ENCODE measurements around the gene ADAMTS2.

ADAMTS2 gene

DNA sequence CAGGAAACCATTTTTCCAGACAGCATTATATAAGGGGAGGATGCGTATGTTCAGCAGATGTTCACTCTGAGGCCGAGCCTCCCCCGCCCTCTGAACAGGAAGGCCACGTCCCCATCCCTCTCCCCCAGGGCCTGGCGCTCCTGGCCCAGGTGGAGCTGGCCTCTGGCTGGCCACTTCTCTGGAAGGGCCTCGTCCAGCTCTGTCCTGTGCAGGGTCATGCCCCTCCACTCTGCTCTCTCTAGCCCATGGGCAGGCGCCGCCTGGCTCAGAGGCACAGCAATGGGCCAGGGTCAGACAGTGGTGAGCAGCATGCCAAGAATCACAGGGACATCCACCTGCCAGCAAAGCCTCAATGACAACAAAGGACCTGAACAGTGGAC, 34.2 kb downstream of the ADAMTS2 start:
- no peak for DNase-seq

DNA sequence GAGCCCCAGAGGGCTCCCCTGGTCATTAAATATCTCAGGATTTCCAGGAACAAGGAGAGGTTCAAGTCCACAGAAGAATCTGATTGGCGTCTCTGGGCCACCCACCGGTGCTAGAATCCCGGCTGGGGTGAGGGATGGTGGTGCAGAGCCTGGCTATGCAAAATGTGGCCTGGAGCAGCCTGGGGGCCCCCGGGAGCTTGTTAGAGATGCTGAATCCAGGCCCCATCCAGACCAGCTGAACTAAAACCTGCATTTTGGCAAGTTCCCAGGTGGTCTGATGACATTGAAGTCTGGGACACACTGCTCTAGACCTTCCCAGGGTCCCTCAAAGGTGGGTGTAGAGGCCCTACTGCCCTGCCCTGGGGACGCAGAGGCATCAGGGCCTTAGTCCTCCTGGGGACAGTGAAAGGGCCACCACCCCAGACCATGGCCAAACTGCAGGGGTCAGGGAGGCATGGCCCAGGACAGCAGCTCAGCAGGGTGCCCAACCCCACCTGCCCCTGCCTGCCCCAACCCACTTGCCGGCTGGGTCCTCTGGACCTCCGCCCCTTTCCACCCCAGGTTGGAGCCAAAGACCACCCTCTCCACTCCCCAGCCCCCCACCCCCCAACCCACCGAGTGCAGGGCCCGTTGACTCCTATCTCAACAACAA, 34.7 kb downstream of the ADAMTS2 start:
- no peak for DNase-seq

DNA sequence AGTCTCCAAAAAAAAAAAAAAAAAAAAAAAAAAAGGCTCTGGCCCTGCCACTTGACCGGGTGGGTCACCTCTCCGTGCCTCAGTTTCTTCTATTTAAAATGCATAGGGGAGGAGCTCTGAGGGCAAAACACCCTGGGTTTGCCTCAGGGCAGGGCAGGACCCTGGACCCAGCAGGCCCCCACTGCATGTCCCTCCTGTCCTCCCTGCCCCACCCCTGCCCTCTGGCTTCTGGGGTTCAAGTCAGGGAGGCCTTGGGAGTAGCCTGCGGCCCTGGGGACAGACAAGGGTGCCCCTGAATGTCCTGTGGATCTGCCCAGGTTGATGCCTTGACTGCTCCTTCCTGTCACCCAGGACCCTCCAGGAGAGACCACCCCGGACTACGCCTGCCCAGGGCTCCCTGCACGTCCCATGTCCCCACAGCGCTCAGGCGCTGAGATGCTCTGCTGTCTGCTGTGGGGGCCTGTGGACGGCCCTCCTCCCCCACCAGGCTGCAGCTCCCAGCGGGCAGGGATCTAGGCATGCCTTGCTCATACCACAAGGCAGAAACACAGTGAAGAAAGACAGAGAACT, 35.4 kb downstream of the ADAMTS2 start:
- DNase-seq, result no peak

DNA sequence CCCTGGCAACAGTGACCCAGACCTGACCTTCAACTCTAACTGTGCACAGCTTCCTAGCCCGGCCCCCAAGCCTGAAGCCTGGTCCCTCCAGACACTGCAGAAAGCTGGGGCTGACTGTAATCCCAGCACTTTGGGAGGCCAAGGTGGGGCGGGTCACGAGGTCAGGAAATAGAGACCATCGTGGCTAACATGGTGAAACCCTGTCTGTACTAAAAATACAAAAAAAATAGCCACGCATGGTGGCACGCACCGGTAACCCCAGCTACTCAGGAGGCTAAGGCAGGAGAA, 35.9 kb downstream of the ADAMTS2 start:
- no peak for DNase-seq

DNA sequence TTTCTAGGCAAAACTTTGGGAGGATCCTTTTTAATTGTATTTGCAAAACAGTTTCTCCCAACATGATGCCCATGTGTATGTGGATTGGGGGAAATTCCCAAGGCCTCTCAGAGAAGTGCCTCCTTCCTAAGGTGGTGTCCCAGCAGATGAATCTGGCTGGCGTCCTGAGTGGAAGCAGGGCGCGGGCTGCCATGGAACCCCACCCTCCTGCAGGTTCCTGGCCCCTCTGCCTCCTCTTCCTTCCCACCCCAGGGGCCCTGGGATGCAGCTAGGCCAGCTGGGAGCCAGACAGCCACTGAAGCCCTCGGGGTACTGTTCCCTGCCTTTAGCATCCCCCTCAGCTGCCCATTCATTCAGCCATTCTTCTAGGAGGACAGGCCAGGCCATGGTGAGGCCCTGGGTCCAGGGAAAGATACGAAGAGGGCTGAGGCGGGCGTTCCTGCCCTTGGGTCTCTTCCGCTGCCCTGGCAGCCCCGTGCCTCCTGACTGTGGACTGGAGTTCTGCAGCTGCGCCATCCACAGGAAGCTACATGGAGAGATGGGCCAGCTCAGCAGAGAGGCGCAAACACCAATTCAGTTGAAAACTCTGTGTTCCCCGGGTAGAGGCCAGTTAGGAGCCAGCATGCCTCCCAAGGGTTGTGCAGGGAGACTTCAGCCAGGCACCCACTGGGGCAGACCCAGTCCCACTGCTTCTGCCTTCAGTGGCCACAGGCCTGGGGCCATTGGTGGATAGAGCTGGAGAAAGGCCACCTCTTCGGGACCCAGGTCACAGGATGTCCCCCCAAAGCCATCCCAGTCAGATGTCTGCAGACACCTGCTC, 36.5 kb downstream of the ADAMTS2 start:
- DNase-seq, result no peak

DNA sequence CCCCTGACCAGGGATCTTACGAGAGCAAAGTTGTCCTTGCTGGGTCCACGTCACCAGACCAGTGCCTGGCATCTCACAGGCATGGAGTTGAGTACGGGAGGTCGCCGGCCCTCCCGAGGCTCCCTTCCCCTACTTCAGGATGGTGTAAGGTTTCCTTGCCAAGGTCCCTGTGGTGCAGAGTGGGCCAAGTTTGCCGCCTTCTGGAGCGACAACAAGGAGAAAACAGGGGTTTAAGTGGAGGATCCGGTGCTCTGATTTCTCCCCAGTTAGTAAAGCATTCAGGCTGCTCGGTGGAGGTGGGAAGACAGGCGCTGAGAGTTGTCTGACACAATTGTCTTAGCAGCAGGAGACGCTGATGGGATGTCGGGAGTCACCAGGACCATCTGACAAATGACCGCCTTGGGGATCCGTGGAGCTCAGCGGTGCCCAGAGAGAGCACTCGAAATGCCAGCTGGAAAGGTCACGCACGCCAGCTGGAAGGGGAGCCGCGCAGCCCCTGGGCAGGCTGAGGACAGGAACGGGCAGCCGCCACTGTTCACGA, 37.3 kb downstream of the ADAMTS2 start:
- DNase-seq, result no peak

DNA sequence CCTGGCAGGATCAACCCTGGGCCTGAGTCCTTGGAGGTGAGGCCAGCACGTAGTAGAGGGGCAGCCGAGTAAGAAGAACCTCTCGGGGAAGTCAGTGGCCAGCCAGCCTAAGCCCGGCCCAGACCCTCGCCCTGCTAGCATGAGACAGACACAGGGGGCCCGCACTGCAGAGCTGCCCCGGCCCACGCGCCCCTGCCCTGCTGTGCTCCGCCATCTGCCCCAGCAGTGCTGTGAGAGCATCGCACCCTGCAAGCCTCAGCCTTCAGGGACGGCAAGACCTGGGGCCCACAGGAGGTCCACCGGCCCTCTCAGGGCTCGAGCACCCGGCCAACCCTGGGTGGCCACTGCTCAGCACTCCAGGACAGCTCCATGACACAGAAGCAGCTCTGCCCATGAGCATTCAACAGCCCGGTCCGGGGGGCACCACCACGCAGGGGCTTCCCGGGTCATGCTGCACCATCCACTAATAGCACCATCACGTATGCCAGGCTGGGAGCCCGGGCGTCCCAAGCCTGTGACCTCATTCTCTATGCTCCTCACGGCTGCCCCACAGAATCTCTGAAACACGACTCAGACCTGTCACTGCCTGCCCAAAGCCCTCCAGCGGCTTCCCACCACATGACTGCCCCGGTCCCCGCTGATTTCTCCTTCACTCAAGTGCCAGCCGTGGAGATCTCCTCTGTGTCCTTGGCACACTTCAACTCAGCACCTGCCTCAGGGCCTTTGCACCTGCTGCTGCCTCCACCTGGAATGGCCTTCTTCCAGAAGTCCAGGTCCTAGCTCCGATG, 38.1 kb downstream of the ADAMTS2 start:
- DNase-seq, result no peak

DNA sequence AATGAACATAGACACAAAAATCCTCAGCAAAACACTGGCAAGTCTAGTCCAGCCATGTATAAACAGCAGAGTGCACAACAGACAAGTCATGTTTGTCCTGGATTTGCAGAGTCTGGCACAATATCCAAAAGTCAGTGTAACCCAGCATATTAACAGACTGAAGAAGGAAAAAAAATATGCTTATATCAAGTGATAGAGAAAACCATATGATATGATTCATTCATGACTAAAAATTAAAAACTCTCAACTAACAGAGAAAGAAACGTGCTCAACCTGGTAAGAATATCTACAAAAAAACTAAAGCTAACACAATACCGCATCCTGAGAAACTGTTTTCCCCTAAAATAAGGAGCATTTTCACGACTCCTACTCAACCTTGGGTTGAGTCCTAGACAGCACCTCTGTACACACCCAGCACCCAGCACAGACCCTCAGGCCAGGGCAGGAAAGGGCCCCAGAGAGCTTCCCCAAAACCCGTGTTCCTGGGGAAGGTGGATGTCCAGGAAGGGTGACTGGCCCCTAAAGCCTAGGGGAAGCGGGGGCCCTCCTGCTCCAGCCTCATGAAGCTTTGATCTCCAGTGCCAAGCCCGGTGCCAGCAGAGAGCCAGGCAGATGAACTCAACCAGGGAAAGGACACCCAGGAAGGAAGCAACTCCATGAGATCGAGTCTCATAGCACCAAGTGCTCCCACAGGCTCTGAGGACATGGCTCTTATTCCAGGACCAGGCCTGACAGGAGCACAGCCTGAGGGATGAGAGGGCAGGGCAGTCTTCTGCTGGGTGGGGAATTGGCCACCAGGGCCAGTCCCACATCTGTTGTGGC, 38.9 kb downstream of the ADAMTS2 start:
- DNase-seq, result no peak

DNA sequence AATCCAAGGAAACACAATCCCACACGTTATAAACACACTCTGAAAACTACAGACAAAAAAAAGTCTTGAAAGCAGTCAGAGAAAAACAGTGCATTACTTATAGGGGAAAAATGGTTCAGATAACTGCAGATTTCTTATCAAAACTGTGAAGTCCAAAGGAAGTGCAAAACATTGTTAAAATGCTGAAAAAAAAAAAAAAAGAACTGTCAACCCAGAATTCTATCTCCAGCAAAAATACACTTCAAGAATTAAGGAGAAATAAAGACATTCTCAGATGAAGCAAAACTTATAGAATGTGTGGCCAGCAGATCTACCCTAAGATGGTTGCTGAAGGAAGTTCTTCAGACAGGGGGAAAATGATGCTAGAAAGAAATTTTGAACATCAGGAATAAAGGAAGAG, 40.4 kb downstream of the ADAMTS2 start:
- DNase-seq, result no peak

DNA sequence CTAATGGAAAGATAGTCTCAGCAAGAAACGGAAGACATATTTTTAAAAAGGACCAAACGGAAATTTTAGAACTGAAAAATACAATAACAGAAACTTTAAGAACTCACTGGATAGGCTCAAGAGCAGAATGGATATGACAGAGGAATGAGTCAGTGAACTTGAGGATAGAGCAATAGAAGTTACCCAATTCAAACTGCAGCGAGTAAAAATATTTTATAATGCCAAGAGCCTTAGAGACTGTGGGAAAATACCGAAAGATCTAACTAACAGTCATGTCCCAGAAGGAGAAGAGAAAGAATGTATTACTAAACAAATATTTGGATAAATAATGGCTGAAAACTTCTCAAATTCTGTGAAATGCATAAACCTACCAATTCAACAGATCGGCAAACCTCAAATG, 40.8 kb downstream of the ADAMTS2 start:
- no peak for DNase-seq

DNA sequence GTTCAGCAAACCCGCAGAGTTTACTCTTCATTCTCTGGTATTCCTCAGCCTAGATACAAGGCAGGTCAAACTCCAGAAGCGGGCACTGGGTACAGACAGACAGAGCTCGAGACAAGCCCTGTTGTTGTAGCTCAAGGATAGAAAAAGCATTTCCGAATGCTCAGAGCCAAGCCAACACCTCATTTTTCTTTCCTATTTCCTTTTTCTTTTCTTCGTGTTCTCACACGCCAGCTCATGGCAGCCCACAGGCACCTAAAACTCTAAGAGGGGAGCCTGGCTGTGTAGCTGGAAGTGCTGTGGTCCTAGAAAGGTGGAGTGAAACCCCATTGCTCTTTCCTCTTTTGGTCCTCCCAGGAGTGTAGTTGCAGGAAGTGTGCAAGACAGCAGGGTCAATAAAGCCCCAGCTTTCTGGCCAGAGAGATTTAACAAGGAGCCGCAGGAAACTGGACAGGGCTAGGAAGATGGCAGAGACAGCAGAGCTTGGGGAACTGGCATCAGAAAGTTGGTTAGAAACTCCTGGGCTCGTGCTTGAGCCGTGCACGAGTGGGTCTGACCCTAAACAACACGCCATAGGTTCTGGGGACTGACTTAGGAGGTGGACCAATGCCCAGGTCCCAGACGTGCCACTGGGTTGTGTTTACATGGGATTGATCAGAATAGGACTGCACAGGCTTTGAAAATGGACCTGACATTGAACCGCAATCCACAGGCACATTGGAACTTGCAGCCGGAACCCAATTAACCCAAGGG, 41.6 kb downstream of the ADAMTS2 start:
- DNase-seq, result no peak

DNA sequence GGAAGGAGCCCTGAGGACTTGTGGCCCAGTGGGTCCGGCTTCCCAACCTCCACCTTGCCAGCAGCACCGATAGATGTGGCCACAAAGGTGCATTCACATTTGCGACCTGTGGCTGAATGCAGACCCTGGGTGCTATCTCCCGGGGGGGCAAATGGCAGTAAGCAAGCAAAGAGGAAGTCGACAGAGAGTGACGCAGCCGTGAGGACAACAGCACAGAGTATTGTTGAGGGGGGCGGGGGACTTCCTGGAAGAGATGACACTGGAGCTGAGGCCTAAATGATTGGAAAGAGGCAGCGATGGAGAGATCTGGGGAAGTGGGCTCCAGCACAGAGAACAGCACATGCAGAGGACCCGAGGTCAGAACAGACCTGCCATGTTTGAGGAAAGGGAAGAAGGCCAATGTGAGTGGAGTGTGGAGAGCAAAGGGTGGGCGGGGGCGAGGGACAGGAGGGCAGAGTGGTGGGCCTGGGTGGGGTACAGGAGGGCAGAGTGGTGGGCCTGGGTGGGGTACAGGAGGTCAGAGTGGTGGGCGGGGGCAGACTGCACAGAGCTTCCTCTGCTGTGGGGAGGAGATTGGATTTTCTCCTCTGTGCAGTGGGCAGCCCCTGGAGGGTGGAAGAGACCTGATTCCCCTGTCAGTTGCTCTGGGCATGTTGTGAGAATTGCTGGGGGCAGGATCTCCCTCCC, 42.6 kb downstream of the ADAMTS2 start:
- DNase-seq, result no peak

DNA sequence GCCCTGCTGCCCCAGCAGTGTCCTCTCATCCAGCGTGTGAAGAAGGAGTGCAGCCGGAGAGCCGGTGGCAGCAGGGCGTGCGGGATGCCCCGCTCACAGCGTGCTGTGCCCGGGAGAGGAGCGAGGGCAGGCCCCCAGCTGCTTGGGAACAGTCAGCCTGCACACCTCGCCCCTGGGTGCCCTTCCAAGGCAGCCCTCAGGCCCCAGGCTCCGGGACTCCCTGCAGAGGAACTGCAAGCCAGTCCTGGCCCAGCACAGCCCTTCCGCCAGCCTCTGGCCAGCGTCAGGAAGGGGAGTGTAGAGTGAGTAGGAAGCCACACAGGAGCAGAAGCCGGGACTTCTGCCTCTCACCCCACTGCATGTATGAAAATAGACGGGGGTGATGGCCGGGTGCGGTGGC, 43.5 kb downstream of the ADAMTS2 start:
- no peak for DNase-seq

DNA sequence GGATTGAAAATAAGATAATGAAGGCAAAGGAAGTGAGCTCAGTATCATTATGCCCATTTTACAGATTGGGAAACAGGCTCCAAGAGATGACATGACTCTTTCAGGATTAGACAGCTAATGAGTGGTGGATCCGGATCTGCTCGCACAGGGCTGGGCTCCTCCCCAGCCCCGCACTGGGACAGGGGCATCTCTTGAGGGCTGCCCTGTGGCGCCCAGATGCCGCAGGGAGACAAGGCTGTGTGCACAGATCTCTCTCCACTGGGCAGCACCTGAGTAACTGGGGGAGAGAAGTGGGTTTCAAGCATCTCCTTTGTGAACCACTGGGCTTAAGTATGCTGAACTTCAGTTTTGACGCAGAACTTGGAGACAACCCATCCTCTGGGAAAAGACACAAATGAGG, 43.9 kb downstream of the ADAMTS2 start:
- DNase-seq, result no peak

DNA sequence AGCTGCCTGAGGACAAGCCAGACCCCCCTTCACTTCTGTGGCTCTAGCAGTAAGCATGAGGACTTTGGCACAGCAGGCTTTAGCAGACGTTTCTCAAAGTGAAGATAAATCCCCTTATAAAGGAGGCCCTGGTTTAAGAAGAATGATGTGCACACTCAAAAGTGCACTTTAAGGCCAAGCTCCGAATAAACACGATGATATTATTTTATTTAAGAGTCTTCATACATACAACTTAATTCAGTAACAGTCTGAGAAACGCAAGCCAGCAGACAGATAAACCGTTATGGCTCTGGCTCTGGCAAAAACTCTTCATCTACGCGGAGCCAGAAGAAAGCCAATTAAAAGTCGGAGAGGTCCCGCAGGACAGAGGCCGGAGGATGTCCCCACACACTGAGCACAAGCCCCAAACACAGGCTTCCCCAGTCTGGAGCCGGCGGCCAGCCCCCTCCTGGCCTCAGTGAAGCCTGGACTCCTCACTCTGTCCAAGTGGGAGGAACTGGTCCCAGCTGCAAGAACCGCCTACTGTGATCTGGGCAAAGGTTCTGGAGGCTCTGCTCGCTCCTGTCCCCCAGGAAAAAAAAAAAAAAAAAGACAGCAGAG, 44.6 kb downstream of the ADAMTS2 start:
- DNase-seq, result no peak

DNA sequence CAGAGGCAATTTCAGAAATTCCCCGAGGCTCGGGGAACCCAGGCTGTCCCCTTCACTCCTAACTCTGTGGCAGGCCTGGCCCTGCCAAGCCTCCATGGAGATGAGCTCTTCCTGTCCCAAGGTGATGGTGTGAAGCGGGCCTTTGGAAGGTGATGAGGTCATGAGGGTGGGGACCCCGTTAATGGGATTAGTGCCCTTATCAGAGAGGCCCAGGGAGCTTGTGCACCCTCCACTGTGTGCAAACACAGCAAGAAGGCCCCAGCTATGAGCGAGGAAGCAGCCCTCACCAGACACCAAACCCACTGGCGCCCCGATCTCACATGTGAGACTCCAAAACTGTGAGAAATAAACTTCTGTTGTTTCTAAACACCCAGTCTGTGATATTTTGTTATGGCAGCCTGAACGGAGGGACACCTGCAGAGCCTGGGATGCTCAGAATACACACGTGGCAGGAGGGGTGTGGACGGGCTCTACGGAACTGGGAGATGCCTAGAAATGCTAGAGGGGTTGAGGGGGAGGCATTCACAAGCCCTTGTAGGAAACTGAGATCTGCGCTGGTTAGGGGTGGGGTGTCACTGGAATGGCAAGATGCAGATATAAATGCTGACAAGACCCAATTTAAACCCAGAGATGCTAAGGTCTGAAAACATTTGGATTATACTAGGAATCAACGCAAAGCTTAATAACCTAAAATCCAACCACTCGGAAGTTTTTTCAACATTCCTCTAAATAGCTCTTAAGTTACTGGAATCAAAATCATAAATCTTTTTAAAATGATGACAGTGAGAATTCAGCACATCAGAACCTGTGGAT, 46.9 kb downstream of the ADAMTS2 start:
- DNase-seq, result no peak

DNA sequence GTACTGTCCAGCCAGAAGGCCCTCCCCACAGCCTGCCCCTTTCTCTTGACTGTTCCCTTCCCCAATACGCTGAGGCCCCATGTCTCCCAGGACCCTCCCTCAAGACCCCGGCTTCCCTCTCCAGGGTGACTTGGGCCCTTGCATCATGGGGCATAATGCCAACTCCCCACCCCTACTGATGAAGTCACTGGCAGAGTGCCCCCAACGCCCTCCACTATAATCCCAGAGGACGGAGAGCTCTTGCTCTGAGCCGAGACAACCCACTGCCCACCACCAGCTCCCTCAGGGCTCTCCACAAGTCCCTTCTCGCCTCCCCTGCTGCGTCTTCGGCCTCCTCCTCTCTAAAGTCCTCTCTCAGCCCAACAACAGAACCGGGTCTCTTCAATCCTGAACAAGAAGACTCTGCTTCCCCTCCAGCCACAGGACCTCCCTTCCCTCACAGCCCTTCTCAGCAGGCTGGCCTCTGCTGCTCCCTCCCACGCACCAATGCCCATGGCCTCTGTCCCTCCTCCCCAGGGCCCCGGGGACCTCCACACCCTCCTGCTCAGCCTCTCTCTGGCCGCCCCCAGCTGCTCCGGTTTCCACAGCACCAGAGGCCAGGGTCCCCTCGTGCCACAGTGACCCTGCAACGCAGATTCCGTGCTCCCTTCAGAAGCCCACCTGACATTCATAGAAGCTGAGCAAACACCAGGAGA, 47.6 kb downstream of the ADAMTS2 start:
- DNase-seq, result no peak

DNA sequence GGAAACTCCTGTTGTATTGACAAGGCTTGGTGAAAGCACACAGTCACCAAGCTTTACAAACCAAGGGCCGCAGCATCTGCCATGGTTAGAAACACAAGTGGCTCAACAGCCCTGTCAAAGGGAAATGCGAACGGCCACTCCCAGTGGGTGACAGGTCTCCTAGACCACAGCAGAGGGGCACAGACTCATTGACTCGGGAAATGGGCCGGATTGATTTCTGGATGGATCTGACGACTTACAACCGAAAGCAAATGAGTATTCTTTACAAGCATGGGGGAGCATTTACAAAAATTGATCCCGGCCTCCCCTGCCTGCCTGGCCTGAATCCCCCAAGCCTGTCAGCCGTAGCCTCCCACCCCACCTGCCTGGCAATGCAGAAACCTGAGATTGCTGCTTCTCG, 48.2 kb downstream of the ADAMTS2 start:
- no peak for DNase-seq
